GM19455 (cell line): Measurements from ENCODE around the gene TRIM17.

ENCODE experiments used
- ATAC-seq: cut with Tn5 transposase; IDR thresholded peaks from one replicate; pipeline ENCODE4 v1.9.1; 2021; ENCODE audit not compliant: unreplicated experiment

Gene TRIM17

DNA sequence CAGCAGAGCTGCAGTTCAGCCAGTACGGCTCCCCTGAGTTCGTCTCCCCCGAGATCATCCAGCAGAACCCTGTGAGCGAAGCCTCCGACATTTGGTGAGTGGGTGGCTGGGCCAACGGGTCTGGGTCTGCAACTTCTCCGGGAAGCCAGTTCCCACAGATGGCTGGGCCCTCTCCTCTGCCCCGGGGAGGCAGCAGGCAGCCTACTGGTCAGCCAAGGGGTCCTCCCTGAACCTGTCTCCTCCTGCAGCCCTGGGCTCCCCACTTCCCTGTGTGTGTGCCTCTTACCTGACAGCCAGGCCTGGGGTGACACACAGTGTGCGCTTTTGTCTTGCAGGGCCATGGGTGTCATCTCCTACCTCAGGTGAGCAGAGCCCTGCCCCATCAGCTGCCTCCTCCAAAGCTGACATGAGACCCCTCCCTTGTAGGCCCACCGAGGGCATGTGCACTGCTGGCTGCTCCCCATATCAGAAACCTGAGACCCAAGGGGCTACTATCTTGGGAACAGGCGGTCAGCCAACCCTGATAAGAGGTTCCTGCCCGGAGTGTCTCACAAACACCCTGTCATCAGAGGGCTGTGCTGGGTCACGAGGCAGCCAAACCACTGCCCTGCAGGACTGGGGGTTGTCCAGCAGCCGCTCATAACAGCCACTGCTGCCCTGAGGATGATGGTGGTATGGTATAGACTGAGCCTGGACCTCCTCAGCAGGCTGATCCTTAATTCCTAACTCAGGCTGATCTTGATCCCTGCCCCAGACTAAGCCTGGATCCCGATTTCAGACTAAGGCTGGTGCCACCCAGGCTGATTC lies 47.7 kb downstream of the TRIM17 start:
- ATAC-seq: no peak

DNA sequence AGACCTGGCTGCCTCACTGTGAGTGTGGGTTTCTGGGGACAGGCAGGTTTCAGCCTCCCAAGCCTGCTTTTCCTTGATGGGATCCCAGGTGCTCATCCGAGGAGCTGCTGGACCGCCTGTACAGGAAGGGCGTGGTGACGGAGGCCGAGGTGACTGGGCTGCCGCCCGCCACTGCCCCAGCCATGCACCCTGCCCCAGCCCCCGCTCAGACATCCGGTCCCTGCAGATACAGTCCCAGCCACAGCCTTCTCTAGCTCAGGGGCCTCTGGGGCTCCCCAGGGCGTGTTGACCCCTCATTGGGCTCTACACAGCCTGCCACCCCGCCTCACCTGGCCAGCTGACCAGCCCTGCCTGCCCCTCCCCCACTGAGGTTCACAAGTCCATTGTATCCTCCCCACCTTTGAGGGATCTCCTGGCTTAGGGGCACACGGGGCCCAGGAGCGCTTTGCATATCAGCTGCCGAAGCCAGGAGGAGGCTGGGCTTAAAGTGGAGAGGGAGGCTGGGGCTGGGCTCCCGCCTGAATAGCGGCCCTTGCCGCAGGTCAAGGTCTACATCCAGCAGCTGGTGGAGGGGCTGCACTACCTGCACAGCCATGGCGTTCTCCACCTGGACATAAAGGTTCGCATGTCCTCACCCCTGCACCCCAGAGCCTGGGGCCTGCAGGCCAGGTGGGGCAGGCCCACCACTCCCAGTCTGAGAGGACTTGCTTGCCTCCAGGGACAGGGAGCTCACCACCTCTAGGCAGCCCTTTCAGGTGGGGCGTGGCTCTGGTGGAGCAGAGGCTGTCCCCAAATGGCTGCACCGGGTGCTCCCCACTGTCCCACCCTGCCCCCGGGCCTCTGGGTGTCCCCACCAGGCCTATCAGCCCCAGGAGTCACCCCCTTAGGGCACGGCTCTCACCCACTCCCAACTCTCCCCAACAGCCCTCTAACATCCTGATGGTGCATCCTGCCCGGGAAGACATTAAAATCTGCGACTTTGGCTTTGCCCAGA lies 48.6 kb downstream of the TRIM17 start:
- no peak for ATAC-seq

DNA sequence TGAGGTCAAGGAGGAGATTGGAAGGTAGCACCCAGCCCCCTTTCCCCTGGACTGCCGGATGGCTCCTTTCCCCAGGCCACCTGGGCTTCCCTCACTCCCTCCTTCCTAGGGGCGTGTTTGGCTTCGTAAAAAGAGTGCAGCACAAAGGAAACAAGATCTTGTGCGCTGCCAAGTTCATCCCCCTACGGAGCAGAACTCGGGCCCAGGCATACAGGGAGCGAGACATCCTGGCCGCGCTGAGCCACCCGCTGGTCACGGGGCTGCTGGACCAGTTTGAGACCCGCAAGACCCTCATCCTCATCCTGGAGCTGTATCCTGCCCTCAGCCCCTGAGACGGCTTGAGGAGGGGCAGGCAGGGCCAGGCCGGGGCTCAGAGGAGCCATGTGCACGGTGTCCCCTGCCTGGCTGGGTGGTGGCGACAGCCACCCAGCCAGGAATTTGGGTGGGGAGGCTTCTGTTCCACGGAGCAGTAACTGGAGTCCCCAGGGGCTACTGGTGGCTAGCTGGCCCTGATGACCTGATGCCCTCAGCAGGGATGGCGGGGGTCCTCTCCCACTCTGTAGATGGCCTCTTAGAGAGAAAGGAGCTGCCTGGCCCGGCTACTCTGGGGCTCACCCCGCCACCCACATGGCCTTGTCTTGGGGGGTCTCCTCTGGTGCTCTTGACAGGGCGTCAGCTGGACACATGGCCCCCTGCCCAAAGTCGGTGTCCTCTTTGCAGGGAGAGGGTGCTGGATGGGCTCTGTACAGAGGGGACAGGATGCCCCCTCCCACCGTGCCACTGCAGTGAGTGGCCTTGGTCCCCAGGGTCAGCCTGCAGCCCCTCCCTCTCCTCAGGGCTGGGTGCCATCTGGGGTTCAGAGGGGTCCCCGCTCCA lies 49.6 kb downstream of the TRIM17 start:
- ATAC-seq: no peak

DNA sequence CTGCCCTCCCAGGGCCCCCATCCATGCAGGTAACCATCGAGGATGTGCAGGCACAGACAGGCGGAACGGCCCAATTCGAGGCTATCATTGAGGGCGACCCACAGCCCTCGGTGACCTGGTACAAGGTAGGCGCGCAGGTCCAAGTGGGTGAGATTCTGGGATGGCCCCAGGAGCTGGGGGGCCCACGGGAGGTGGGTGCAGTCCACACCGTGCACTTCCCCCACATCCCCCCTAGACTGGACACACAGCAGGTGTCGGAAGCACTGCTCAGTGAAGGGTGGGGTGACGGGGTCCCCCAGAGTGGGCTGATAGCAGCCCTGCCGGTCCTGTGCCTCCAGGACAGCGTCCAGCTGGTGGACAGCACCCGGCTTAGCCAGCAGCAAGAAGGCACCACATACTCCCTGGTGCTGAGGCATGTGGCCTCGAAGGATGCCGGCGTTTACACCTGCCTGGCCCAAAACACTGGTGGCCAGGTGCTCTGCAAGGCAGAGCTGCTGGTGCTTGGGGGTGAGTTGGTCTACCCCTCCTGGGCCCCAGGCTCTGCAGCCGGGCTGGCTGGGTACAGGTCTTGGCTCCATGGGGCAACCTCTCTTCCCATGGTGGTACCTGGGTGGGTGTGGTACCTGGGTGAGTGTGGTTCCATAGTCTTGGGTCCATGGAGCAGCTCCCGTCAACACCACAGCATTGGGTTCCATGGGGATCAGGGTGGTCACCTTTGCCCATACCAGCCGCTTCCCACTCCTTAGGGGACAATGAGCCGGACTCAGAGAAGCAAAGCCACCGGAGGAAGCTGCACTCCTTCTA lies 50.4 kb downstream of the TRIM17 start:
- ATAC-seq: no peak

DNA sequence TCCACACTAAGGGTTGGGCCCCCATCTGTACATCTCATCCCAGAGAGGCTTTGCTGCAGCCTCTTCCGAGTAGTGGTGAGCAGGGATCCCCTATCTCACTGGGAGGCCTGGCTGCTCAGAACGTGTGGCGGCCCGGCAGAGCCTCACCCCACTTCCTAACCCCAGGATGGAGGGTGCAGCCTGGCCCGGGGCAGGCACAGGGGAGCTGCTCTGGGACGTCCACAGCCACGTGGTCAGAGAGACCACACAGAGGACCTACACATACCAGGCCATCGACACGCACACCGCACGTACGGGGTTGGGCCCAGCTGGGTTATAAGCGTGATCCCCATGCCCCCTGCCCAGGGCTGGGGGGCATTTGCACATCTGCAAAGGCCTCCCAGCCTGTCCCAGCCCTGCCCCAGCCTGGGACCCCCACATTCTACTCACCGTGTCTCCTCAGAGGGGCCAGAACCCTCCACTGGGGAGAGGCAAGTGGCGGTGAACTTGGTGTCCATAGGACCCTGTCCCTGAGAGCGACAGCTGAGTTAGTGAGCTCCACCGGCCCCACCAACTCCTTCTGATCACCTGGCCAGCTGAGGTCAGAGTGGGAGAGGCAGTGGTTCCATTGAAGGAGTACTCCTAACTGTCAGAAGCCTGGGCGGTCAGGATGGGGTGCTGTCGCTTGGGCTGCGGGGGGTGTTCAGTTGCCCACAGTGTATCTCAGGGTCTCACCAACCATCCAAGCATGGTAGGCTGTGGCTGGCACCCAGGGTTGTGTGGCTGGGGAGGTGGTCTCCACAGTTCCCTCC lies 51.2 kb downstream of the TRIM17 start:
- ATAC-seq: no peak

DNA sequence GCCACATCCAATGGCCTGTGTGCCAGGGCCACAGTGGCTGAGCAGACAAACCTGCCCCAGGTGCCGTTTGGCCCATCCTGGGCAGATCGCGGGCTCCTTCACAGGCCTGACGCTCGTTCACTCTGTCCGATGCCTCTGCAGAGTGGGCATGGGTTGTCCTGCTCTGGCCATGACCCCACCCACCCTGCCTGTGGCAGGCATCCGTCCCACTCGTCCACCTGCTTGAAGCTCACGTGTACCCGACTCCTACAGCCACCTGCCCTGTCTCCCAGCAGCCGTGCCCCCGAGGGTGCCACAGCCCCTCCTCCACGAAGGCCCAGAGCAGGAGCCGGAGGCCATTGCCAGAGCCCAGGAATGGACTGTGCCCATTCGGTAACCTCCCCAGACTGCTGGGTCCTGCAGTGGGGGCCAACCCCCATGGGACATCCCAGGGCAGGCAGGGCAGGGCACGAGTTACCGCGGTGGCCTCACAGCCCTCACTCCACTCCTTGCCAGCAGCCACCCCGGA lies 51.9 kb downstream of the TRIM17 start:
- ATAC-seq: no peak

DNA sequence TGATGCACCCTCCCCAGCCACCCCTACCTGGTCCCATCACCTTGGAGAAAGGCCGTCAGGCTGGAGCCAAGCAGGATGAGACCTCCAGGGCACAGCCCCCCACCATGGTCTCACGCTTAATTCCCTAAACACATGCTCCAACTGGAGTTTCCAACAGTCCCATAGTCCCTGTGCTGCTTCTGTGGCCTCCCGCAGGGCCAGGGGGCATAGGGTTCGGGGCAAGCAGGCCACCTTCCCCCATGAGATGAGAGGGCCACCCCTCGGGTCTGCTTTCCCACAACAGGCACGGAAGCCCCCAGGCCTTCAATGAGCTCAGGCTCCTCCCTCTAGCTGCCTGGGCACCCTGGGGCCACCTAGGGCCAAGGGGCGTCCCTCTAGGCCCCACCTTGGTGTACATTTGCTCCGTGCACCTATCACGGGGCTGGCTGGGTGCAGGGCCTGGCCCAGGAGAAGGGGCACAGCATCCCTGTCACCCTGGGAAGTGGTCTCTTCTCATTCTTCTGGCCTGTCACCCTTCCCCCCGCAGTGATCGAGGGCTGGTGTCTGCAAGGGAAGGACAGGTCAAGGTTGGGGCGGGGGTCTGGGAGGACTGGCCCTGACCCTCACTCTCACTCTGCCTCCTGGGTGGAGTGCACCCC lies 52.5 kb downstream of the TRIM17 start:
- no peak for ATAC-seq

DNA sequence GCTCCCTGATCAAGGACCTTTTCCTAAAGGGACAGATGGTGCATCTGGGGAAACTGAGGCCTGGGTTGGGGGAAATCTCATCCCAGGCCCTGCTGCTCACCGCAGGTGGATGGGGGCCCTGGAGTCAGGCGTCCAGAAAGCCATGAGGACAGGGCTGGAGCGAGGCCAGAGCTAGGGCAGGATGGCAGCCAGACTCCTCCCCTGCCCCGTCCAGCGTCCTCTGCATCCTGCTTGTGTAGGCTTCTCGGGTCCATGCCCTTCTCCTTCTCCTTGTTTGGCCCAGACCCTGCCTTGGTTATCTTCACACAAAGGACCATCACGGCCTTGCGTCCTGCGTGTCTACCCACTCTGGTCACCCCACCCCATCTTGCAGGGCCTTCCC lies 53.0 kb downstream of the TRIM17 start:
- ATAC-seq: no peak

DNA sequence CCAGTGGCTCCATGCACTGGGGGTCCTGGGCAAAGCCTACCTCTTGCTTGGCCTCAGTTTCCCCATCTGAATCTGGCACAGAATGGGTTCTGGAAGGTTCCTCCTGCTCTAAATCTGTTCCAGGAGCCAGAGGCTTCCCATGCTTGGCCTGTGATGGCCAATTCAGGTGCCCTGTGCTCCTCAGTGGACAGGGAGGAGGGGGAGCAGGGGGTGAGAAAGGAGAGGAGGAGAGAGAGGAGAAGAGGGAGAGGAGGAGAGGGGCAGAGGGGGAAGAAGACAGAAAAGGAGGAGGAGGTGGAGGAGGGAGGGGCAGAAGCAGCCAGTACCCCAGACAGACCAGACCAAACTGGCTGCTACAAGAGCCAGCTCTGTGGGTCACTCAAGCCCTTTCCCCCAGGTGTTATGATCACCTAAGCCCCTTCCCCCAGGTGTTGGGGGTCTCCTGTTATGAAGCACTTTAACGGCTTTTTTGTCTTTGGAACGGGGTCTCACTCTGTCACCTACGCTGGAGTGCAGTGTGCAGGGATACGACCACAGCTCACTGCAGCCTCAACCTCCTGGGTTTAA lies 53.7 kb downstream of the TRIM17 start:
- ATAC-seq: no peak

DNA sequence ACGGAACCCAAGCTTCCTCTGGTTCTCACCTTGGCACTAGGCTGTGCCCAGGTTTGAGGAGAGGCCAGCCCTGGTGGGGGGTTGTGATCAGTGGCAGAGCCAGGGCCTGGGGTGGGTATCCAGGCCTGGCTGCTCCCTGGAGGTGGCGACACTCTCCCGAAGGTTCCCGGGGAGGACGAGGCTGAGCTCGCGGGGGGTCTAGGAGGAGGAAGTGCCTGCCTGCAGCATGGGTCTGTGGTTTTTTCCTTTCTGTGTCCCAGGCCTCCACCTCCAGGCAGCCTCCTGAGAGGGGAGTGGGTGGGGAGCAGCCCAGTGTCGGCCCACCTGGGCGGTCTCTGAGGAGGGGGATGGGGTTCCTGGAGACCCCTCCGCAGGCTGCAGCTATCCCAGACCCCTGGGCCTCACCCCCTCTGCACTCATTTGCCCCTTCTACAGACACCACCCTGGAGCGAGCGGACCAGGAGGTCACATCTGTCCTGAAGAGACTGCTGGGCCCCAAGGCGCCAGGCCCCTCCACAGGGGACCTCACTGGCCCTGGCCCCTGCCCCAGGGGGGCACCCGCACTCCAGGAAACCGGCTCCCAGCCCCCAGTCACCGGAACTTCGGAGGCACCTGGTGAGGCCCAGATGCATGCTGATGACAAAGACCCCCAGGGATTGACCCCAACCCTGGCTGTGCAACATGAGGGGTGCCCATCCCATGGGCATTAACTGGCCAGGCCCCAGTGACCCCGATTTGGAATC lies 54.3 kb downstream of the TRIM17 start:
- no peak for ATAC-seq

DNA sequence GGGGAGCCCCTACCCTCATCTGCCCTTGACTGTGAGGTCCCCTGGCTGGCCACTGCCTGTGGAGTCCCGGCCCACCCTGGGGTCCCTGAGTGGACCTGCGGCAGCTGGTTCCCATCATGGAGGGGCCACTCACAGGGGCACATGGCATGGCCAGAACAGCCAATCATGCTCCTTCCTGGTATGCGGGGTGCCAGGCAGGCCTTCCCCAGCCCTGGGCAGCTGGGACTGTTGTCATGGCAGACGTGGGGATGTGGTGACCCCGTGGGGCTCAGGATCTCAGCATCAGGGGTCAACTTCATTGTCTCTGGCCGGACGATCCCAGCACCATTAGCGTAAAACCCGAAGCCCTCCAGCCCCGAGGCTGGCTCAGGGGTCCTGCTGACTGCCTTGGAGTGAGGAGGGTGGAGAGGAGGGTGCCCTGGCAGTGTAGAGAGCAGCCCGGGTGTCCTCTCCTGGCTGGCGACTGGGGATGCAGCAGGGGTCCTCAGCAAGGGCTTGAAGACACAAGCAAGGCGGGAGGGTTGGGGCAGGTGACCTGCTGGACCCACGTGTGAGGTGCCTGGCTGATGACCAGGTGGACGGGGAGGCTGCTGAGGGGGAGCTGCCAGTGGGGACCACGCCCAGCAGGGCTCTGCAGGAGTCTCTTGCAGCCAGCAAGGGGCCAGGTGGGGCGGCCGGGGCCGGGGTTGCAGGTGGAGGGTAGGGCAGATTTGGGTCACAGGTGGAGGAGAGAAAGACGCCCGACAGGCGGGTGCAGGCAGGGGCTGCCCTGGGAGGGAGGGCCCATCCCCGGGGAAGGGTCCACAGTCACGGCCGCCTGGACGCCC lies 55.1 kb downstream of the TRIM17 start:
- ATAC-seq: no peak

DNA sequence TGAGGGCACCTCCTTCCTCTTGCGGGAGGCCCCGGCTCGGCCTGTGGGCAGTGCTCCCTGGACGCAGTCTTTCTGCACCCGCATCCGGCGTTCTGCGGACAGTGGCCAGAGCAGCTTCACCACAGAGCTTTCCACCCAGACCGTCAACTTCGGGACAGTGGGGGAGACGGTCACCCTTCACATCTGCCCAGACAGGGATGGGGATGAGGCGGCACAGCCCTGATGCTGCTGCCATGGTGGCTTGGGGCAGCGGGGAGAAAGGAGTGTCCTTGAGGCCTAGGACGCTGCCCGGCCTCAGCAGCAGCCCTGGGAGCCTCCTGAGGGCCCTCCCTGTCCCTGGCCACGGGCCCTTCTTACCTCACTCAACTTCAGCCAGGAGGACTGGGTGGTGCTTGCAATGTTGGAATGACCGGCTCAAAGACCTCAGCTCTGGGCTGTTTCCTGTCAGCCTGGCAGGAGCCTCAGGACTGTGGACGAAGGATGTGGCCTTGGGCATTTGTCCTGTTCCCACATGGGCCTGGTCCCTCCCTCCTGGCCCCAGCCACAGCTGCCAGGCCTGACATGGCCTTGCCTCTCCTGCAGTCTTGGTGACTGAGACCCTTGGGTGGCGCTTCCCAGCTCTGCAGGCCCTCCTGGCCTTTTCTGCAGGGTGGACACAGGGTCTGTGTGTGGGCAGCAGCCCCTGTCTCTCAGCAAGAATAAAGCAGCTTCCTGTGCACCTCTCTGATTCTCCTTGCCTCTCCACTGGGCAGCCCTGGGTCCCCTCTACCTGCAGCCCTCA lies 55.9 kb downstream of the TRIM17 start:
- no peak for ATAC-seq

DNA sequence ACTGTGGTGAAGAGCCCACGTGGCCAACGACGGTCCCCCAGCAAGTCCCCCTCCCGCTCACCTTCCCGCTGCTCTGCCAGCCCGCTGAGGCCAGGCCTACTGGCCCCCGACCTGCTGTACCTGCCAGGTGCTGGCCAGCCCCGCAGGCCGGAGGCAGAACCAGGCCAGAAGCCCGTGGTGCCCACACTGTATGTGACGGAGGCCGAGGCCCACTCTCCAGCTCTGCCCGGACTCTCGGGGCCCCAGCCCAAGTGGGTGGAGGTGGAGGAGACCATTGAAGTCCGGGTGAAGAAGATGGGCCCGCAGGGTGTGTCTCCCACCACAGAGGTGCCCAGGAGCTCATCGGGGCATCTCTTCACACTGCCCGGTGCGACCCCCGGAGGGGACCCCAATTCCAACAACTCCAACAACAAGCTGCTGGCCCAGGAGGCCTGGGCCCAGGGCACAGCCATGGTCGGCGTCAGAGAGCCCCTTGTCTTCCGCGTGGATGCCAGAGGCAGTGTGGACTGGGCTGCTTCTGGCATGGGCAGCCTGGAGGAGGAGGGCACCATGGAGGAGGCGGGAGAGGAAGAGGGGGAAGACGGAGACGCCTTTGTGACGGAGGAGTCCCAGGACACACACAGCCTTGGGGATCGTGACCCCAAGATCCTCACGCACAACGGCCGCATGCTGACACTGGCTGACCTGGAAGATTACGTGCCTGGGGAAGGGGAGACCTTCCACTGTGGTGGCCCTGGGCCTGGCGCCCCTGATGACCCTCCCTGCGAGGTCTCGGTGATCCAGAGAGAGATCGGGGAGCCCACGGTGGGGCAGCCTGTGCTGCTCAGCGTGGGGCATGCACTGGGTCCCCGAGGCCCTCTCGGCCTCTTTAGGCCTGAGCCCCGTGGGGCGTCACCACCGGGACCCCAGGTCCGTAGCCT lies 56.8 kb downstream of the TRIM17 start:
- ATAC-seq: no peak

DNA sequence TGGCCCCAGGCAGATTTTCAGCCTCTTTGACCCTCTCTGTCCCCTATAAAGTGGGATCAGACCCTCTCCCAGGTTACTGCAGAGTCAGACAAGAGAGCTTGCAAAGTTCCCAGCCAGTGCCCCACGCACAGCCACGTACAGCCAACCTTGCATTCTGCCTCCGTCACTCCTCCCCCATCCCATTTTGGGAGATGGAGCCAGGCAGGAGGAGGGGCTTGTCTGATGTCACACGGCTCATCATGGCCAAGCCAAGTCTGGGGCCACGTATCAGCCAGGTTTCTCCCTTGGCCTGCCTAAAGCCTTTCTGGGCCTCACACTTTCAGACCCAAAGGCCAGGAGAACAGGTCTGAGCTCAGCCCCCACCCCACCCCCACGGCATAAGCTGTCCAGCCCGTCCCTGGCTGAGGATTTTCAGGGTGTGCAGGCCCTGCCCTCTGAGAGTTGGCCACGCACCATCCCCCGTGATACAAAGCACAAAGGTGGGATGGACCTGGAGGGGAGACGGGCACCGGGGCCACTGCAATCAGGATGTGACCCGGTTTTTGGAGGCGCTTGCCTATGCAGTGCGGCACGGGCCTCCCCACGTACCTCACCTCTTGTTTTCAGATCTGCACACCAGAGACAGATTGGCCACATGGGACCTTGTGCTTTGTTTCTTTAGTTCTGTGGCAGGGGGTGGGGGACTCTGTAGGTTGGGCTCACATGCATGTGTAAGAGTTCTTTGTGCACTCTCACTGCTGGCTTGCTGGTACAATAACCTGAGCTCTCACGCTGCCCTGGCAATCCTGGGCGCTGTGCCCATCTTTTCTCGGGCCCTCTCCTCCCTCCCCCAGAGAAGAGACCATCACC lies 57.7 kb downstream of the TRIM17 start:
- ATAC-seq: no peak
